HEK293T (cell line): ENCODE data around the gene SLC25A31.

Experiments
- CTCF ChIA-PET: fragments of 350-600 bp; formaldehyde crosslinking; extraction: SDS; loops from one replicate; lab custom pipeline; 2021; ENCODE audit warnings: antibody characterized with exemption, inconsistent platforms; lab: Yijun Ruan, JAX
- POLR2A ChIA-PET: fragments of 350-600 bp; formaldehyde crosslinking; extraction: SDS; loops from one replicate; lab custom pipeline; 2020; ENCODE audit warnings: antibody characterized with exemption, inconsistent platforms; lab: Yijun Ruan, JAX
- DNase-seq: peaks from one replicate; pipeline ENCODE4 v3.0.0; 2012; ENCODE audit warnings: mixed read lengths; ENCODE audit errors: extremely low spot score
- ARNT ChIP-seq: fragments of 450-650 bp; IDR thresholded peaks from 2 replicates; pipeline ENCODE4 v1.6.1; 2017; ENCODE audit warnings: mild to moderate bottlenecking
- BHLHE40 ChIP-seq: fragments of 450-650 bp; IDR thresholded peaks from 2 replicates; pipeline ENCODE4 v1.6.1; 2016; ENCODE audit warnings: mild to moderate bottlenecking, moderate library complexity, borderline replicate concordance
- CTBP1 ChIP-seq: fragments of 450-650 bp; IDR thresholded peaks from 2 replicates; pipeline ENCODE4 v1.6.1; 2016; ENCODE audit warnings: borderline replicate concordance
- ELF4 ChIP-seq: fragments of 450-650 bp; IDR thresholded peaks from 2 replicates; pipeline ENCODE4 v1.6.1; 2017; ENCODE audit warnings: antibody characterized with exemption
- FOXA1 ChIP-seq: fragments of 450-650 bp; IDR thresholded peaks from 2 replicates; pipeline ENCODE4 v1.6.1; 2016; ENCODE audit warnings: mild to moderate bottlenecking
- FOXK2 ChIP-seq: fragments of 450-650 bp; IDR thresholded peaks from 2 replicates; pipeline ENCODE4 v1.6.1; 2016; ENCODE audit warnings: mild to moderate bottlenecking
- FOXM1 ChIP-seq: fragments of 450-650 bp; IDR thresholded peaks from 2 replicates; pipeline ENCODE4 v1.6.1; 2017; ENCODE audit warnings: mild to moderate bottlenecking, borderline replicate concordance
- HDGF ChIP-seq: fragments of 450-650 bp; IDR thresholded peaks from 2 replicates; pipeline ENCODE4 v1.6.1; 2017; ENCODE audit warnings: antibody characterized with exemption, borderline replicate concordance
- L3MBTL2 ChIP-seq: fragments of 450-650 bp; conservative IDR thresholded peaks from 2 replicates; pipeline ENCODE4 v1.6.1; 2016; ENCODE audit warnings: mild to moderate bottlenecking
- LEF1 ChIP-seq: fragments of 450-650 bp; IDR thresholded peaks from 2 replicates; pipeline ENCODE4 v1.6.1; 2017; ENCODE audit warnings: mild to moderate bottlenecking, borderline replicate concordance
- NFRKB ChIP-seq: fragments of 450-650 bp; IDR thresholded peaks from 2 replicates; pipeline ENCODE4 v1.6.1; 2016; ENCODE audit warnings: mild to moderate bottlenecking, moderate library complexity
- PKNOX1 ChIP-seq: fragments of 450-650 bp; IDR thresholded peaks from 2 replicates; pipeline ENCODE4 v1.6.1; 2016
- SP1 ChIP-seq: fragments of 450-650 bp; IDR thresholded peaks from 2 replicates; pipeline ENCODE4 v1.6.1; 2017
- SUZ12 ChIP-seq: fragments of 450-650 bp; IDR thresholded peaks from 2 replicates; pipeline ENCODE4 v1.6.1; 2016; ENCODE audit warnings: mild to moderate bottlenecking
- TARDBP ChIP-seq: fragments of 450-650 bp; IDR thresholded peaks from 2 replicates; pipeline ENCODE4 v1.6.1; 2016
- ZNF384 ChIP-seq: fragments of 450-650 bp; IDR thresholded peaks from 2 replicates; pipeline ENCODE4 v1.6.1; 2016

The SLC25A31 gene

GRCh38 chr4:127730142-127730913 is at the start of gene SLC25A31:
SLC25A31 (plus strand) TSS chr4:127730400; CDS start chr4:127730546, 146 bp downstream.
- TF ChIP-seq LEF1: no peak
- no peak for TF ChIP-seq ZNF384
- TF ChIP-seq SP1: no peak
- no peak for TF ChIP-seq FOXA1
- no peak for TF ChIP-seq PKNOX1
- no peak for TF ChIP-seq BHLHE40
- TF ChIP-seq FOXK2: no peak
- no peak for TF ChIP-seq CTBP1
- TF ChIP-seq SUZ12: no peak
- TF ChIP-seq ARNT: no peak
- no peak for TF ChIP-seq HDGF
- no peak for TF ChIP-seq TARDBP
- TF ChIP-seq L3MBTL2: no peak
- no peak for TF ChIP-seq NFRKB
- no peak for DNase-seq
- CTCF ChIA-PET: no interaction called here
- POLR2A ChIA-PET: no interaction called here

GRCh38 chr4:127685292-127685691 is 44.9 kb upstream of the SLC25A31 start:
- CTCF ChIA-PET: no interaction called here
- no peak for TF ChIP-seq ZNF384
- no peak for TF ChIP-seq SUZ12
- TF ChIP-seq SP1: no peak
- no peak for TF ChIP-seq ARNT
- no peak for TF ChIP-seq LEF1
- no peak for TF ChIP-seq PKNOX1
- DNase-seq: no peak
- POLR2A ChIA-PET: no interaction called here

GRCh38 chr4:127686658-127687057 is 43.5 kb upstream of the SLC25A31 start:
- TF ChIP-seq ARNT: no peak
- TF ChIP-seq L3MBTL2: no peak
- no peak for TF ChIP-seq ZNF384
- TF ChIP-seq NFRKB: no peak
- TF ChIP-seq CTBP1: no peak
- no peak for TF ChIP-seq FOXA1
- no peak for TF ChIP-seq PKNOX1
- no peak for TF ChIP-seq SUZ12
- no peak for TF ChIP-seq LEF1
- TF ChIP-seq TARDBP: no peak
- no peak for TF ChIP-seq HDGF
- no peak for TF ChIP-seq SP1
- ChIA-PET POLR2A (no interaction called here), CTCF (no interaction called here)
- DNase-seq: no peak

GRCh38 chr4:127687580-127687979 is 42.6 kb upstream of the SLC25A31 start:
- CTCF ChIA-PET: interaction anchor here (0.7 kb wide), 1 partner anchor 45 kb away, joined by 5 read pairs; no protein-coding TSS in a partner anchor
- no peak for DNase-seq
- TF ChIP-seq FOXK2: no peak
- no peak for TF ChIP-seq HDGF
- no peak for TF ChIP-seq L3MBTL2
- TF ChIP-seq ELF4: no peak
- no peak for TF ChIP-seq ARNT
- no peak for TF ChIP-seq BHLHE40
- TF ChIP-seq CTBP1: no peak
- no peak for TF ChIP-seq LEF1
- TF ChIP-seq SUZ12: no peak
- TF ChIP-seq FOXM1: no peak
- TF ChIP-seq TARDBP: no peak
- TF ChIP-seq PKNOX1: no peak
- no peak for TF ChIP-seq FOXA1
- TF ChIP-seq NFRKB: no peak
- no peak for TF ChIP-seq SP1
- TF ChIP-seq ZNF384: no peak
- POLR2A ChIA-PET: no interaction called here

- DNase-seq: no peak
- ChIA-PET POLR2A (no interaction called here), CTCF (no interaction called here)
Observed at GRCh38 chr4:127698789-127699200, 31.4 kb upstream of the SLC25A31 start.

GRCh38 chr4:127708985-127709384 is 21.2 kb upstream of the SLC25A31 start:
- CTCF ChIA-PET: no interaction called here
- no peak for DNase-seq
- no peak for TF ChIP-seq TARDBP
- no peak for TF ChIP-seq SUZ12
- TF ChIP-seq L3MBTL2: no peak
- no peak for TF ChIP-seq FOXK2
- POLR2A ChIA-PET: no interaction called here

More at GRCh38 chr4:127698789-127699200, 31.4 kb upstream of the SLC25A31 start:
- TF ChIP-seq CTBP1: no peak
- no peak for TF ChIP-seq SUZ12
- TF ChIP-seq L3MBTL2: no peak
- TF ChIP-seq ARNT: no peak
- TF ChIP-seq FOXK2: no peak
- TF ChIP-seq LEF1: no peak
